ENCODE results near the gene ZNRF2.

Gene ZNRF2

GRCh38 chr7:30335763-30336487 lies 51.5 kb downstream of the ZNRF2 start:
- no peaks in the 10 kb centered on the region for H3K27me3 ChIP-seq (ENCODE audit: insufficient read depth, poor library complexity, severe bottlenecking)
- H3K9me3 ChIP-seq (ENCODE audit: severe bottlenecking): no peaks in the 10 kb centered on the region
- DNase-seq (ENCODE audit: low spot score): no peak
- H3K4me3 ChIP-seq (ENCODE audit: severe bottlenecking): no peak overlapping the region
- H3K27ac ChIP-seq (ENCODE audit: poor library complexity, severe bottlenecking): peak overlapping the region; percentile 4
- peak; percentile 58; the same call in 1 of the 3 replicates for ATAC-seq (ENCODE audit: low read depth)
- TF ChIP-seq CTCF (IDR thresholded peaks at IDR 0.05; ENCODE audit: poor library complexity, severe bottlenecking): no peak
- no peaks in the 10 kb centered on the region for H3K36me3 ChIP-seq (ENCODE audit: low read depth)
- H3K4me1 ChIP-seq (ENCODE audit: insufficient read depth, poor library complexity, severe bottlenecking): peaks cover 16% of the 10 kb centered on the region

- DNase-seq (ENCODE audit: low spot score): no peak
- H3K4me1 ChIP-seq (ENCODE audit: insufficient read depth, poor library complexity, severe bottlenecking): peaks cover 37% of the 10 kb centered on the region
- no peak overlapping the region for H3K4me3 ChIP-seq (ENCODE audit: severe bottlenecking)
- TF ChIP-seq CTCF (IDR thresholded peaks at IDR 0.05; ENCODE audit: poor library complexity, severe bottlenecking): no peak
- ATAC-seq (ENCODE audit: low read depth): no peak
- H3K27me3 ChIP-seq (ENCODE audit: insufficient read depth, poor library complexity, severe bottlenecking): no peaks in the 10 kb centered on the region
- H3K9me3 ChIP-seq (ENCODE audit: severe bottlenecking): no peaks in the 10 kb centered on the region
- no peak overlapping the region for H3K27ac ChIP-seq (ENCODE audit: poor library complexity, severe bottlenecking)
- no peaks in the 10 kb centered on the region for H3K36me3 ChIP-seq (ENCODE audit: low read depth)
Observed at GRCh38 chr7:30344513-30344912, 60.1 kb downstream of the ZNRF2 start.

- ATAC-seq (ENCODE audit: low read depth) (peak; percentile 32), DNase-seq (ENCODE audit: low spot score) (no peak)
- Histone ChIP-seq H3K9me3 (ENCODE audit: severe bottlenecking) (no peaks in the 10 kb centered on the region), H3K4me1 (ENCODE audit: insufficient read depth, poor library complexity, severe bottlenecking) (peaks cover 49% of the 10 kb centered on the region), H3K36me3 (ENCODE audit: low read depth) (no peaks in the 10 kb centered on the region), H3K4me3 (ENCODE audit: severe bottlenecking) (no peak overlapping the region), H3K27me3 (ENCODE audit: insufficient read depth, poor library complexity, severe bottlenecking) (no peaks in the 10 kb centered on the region), H3K27ac (ENCODE audit: poor library complexity, severe bottlenecking) (peak overlapping the region; percentile 85)
- TF ChIP-seq CTCF (IDR thresholded peaks at IDR 0.05; ENCODE audit: poor library complexity, severe bottlenecking): no peak
Observed at GRCh38 chr7:30347226-30348082, 63.1 kb downstream of the ZNRF2 start.

GRCh38 chr7:30348083-30348560 lies 63.7 kb downstream of the ZNRF2 start:
- TF ChIP-seq CTCF (IDR thresholded peaks at IDR 0.05; ENCODE audit: poor library complexity, severe bottlenecking): no peak
- Histone ChIP-seq H3K4me1 (ENCODE audit: insufficient read depth, poor library complexity, severe bottlenecking) (peaks cover 49% of the 10 kb centered on the region), H3K27ac (ENCODE audit: poor library complexity, severe bottlenecking) (peak overlapping the region; percentile 85), H3K27me3 (ENCODE audit: insufficient read depth, poor library complexity, severe bottlenecking) (no peaks in the 10 kb centered on the region), H3K4me3 (ENCODE audit: severe bottlenecking) (no peak overlapping the region), H3K9me3 (ENCODE audit: severe bottlenecking) (no peaks in the 10 kb centered on the region), H3K36me3 (ENCODE audit: low read depth) (no peaks in the 10 kb centered on the region)
- ATAC-seq (ENCODE audit: low read depth): peak; percentile 85
- peak; percentile 62 for DNase-seq (ENCODE audit: low spot score)
